ENCODE measurements around the gene XYLT1.
"Not testable (repeated sequence)": the region's sequence is repeated elsewhere in the genome, so short reads cannot be mapped to it uniquely, and the experiment has no call there.

XYLT1 gene

DNA sequence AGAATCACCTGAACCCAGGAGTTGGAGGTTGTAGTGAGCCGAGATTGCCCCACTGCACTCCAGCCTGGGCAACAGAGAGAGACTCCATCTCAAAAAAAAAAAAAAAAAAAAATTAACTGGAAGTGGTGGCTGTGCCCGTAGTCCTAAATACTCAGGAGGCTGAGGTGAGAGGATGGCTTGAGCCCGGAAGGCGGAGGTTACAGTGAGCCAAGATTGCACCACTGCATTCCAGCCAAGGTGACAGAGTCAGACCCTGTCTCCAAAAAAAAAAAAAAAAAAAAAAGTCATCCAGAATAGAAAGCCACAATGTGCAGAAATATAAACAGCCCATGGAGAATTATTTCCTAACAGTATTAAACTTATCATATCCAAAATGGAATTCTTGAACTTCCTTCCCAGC lies 11.6 kb upstream of the XYLT1 start:
- DNase-seq, result not testable (repeated sequence)

DNA sequence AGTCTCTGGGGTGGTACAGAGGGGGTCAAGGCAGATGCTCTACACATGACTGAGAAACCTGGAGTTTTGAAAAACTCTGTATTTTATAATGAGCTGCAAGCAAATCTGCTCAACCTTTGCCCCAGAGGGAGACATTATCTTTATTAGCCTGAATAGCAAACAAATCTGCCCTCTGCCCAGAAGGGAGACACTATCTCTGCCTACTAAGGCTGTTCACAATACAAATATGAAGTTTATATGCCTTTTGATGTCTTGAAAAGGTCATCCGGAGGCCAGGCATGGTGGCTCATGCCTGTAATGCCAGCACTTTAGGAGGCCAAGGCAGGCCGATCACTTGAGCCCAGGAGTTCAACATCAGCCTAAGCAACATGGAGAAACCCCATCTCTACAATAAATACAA lies 11.0 kb upstream of the XYLT1 start:
- DNase-seq, result no peak

DNA sequence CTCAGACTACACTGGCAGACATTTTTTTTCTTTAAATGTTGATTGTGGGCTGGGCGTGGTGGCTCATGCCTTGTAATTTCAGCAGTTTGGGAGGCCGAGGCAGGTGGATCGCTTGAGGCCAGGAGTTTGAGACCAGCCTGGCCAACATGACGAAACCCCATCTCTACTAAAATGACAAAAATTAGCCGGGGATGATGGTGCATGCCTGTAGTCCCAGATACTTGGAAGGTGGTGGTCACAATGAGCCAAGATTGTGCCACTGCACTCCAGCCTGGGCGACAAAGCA lies 6.4 kb upstream of the XYLT1 start:
- not testable (repeated sequence) for DNase-seq

DNA sequence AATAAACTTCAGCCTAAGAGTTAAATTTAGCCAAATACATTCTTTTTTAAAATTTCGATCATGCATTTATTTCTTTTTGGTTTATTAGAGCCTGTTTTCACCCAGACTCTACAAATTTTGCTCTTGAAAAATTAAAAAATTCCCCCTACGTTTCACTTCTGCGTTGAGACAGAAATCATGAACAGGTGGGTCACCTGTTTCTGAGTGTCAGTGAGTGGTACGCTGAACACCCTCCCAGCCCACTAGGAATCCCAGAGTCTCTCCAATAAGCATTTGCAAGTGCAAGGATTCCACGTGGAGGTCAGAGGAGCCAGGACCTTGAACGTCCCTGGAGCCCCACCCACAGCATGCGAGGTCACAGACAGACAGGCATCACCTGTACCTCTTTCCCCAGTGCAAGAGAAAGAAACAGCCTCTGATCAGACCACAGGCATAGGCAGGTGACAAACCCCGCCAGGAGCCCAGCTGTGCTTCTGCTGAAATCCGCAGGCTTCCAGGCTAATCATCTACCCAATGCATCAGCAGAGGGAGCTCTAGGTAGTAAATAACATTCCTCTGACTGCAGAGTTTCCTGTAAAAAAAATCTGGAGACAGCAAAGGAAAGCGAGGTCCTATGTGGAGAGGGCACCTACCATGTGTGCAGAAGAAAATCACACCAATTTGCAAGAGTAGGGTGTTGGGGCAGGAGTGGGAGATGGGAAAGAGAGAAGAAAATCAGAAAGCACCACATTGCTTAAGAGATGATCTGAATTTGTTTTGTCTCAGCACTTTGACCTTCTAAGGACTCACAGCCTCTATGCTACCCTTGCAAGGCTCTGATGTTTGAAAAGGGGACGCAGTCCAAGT lies 5.9 kb upstream of the XYLT1 start:
- DNase-seq, result peak; percentile 36

DNA sequence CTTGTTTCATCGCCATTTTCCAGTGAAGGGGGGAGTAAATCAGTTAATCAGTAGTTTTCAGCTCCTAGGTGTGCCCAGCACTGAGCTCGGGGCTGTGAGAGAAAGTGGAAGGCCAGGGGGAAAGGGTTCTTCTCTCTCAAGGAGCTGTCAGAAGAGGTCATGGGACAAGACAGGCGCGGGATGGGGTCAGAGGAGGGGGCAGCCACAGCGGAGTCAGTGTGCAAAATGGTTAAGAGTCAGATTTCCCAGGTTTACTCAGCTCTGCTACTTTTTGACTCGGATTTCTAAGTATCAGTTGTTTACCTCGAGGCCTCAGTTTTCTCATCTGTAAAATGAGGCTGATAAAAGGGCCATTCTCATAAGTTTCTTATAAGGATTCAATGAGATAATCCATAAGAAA lies 4.3 kb upstream of the XYLT1 start:
- DNase-seq, result no peak

DNA sequence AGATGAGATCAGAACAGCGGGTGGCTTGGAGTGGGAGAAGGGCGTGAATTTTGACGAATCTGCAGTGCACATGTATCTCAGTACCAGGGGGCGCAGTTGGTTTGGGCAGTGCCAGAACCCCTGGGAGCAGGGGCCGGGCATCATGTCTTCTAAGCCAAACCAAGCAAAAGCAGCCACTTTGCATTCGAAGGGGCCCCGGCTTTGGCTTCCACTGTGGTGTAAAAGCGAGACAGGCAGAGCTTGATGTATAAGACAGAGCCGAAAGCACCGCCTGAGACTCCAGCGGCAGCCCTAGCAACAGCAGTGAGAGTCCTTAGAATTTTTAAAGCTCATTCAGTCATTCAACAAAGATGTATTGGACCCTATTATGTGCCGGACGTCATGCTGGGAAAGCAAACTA lies 3.8 kb upstream of the XYLT1 start:
- DNase-seq, result no peak

DNA sequence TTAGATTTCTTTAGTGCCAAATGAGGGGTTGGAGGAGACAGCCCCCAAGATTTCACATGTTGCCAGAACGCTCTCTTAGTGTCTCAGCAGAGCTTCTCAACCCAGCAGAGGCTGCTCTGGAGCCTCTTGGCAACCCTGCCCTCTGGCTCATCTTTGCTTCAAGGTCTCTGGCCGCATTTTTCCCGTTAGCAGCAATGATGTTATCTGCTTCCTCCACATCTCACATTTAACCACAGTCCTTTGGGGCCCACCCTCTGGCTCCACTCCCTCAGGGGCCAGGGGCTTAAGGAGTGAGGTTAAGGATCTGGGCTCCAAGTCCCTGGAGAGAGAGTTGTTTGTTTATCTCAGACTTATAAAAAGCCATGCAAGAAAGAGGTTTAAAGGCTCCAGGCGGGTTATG lies 3.3 kb upstream of the XYLT1 start:
- DNase-seq, result no peak

DNA sequence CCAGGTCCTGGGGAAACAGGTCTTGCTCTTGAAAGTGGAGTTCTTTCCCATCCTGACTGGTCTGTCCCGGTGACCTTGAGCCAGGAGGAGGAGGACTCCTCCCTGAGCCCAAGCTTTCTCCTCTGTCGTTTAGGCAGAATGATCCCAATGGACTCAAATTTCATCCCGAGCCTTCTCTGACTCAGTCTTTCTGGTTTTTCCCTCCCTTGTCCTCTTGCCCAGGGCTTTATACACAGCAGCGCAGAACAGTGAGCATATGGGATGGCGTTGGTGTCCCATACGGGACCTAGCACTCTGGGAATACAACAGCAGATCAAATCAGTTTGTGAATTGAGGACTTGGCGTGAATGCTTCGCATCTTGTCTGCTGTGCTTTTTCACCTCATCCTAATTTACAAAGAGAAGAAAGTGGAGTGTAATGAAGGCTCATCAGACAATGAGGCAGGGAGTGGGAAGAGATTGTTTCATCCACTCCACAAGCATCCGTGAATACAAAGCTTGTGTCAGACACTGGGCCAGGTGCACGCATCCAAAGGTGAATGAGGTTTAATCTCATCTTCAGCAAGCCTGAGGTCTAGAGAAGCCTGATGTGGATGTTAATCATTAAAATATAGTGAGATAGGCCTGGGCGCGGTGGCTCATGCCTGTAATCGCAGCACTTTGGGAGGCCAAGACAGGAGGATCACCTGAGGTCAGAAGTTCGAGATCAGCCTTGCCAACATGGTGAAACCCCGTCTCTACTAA lies 1.1 kb upstream of the XYLT1 start:
- DNase-seq, result no peak

DNA sequence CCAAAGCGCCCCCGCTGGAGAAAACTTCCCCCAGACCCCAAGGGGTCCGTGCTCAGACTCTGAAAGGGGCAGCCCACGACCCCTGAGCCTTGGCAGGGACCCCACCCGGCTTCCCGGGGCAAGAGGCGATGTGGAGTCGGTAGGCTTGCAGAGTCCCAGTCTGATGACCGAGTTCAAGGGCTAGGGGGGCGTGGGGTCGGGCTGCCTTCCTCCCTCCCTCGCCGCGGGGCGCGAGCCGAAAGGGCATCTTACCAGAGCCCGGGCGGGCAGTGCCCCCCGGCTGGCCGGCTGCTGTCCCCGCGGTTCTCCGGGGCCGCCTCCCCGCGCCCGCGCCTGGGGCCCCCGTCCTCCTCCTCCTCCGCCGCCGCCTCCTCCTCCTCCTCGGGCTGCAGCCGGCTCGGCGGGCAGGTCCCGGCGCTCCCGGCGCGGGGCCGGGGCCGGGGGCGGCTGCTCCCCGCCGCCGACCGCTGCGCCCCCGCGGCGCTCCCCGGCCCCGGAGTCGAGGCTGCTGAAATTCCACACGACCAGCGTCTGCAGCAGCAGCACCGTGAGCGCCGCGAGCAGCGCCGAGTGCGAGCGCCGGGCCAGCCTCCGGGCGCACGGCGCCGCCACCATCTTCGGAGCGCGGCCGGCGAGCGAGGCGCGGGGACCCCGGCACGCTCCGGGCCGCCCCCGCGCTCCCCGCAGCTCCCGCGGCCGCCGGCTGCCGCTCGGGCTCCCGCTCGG lies 415 bp downstream of the XYLT1 start:
- no peak for DNase-seq

DNA sequence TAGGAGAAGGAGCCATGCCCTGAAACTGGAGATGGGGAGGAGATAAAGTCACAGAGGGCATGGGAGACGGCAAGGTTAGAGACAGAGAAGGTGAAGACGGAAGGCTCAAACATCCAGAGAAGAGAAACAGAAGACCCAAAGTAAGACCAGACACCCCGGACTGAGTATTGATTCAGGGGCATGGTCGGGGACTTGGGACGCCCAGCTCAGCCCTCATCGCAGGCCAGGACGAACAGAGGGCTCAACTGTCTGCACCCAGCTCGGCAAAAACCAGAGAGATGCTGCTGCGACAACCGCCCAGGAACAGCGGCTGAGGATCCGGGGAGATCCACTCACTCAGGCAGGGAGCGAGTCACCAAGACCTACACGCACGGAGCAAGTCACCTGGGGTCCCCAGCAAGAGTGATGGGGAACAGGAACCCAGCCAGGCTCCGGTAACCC lies 999 bp downstream of the XYLT1 start:
- peak; percentile 37 for DNase-seq

DNA sequence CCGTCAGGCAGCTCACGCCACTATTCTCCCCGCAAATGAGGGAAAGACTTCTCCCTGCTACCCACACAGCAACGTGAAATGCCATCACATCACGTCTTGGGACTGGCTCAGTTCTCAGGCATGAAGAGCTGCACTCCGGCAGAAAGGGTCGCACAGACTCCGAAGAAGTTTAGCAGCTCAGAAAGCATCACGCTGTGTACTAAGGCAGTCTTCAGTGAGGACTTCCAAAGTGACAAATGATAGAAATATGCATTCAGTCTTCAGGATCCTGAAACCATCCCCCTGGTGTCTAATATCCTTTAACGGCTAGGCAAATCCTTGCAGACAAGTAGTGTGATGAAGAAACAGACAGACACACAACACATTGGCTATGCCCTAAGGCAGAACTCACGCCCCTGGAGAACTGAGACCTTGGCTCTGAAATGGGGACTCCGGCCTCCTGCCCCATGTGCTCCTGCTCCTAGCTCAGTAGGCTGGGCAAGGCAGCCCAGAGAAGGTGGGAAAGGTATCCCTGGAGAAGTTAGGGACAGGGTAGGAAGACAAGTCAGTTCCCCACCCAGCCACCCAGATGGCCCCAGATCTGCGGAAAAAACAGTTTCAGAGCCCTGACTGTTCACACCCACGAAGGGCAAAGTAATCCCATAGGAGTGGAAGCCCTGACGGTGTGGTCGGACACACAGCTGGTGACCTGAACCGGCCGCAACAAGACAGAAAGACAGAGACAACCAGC lies 1.6 kb downstream of the XYLT1 start:
- no peak for DNase-seq

DNA sequence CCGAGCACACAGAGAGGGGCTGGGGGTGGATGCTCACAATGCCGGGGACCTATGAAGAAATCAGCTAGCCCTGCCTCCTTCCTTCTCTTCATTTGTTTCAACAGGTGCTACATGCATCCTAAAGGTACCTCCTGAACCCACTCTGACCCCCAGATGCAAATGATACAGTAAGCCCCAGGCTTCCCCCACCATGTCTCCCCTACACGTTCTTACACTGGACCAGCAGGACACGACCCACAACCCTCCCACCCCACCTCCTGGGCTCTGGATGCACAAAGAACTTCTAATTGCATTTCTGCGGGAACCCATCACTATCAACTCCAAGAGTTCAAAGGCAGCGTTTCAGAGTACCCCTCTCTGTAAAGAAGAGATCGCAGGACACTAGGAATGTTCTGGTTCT lies 2.1 kb downstream of the XYLT1 start:
- DNase-seq, result no peak

DNA sequence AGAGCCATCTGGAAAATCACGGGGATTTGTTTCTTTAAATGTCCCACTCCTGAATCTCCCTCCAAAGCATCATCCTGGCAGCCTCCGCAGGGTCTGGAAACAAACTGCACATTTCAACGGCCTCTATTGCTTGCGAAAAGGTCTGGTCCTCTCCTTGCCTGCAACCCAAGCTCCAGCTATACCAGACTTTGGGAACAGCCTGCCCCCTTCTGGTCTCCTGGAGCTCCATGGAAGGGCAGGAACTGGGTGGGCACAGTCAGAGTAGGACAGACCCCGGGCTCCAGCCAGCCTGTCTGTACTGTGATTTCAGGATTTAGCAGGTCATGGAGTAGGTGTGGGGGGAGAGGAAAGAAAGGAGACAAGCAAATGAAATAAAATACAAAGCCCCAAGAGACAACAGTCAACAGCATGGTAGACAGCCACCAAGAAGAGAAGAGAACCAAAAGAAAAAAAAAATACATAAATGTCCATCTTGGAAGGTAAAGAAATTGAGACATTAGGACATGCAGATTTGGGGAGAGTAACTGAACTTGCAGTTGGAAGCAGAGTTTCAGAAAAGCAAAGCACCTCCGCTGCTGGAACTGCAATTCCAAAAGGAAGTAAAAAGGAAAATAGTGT lies 2.7 kb downstream of the XYLT1 start:
- peak; percentile 59 for DNase-seq

DNA sequence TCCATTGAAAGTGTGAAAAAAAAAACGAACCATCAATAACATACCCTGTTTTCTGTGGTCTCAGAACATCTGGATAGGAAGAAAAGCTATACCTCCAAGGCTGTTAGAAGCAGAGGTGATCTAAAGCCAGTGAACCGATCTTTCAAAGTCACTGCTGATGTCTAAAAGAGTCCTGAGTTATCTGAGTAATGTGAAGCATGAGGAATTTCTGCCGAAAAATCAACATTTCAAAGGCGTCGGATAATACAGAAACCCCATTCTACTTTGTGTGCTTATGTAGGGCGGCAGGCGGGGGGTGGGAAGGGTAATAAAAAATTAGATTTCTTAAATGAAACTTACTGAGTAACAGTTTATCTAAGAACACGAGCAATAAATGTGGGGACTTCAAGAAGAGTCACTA lies 3.9 kb downstream of the XYLT1 start:
- DNase-seq, result no peak

DNA sequence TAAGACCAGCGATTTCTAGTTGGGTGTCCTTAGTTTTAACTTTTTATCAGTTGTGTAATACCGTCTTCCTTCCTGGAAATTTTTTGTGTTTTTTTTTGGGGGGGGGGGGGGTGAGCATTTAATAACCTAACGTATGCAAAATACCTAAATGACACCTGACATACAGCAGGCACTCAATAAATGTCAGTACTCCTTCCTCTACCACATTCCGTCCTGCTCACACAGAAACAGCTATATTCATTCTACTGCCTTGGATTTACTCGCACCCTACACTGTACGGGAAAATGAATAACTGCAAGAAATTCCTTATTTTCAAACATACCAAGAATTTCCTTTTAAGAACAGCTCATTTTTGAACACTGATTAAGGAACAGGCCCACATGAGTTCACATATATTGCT lies 5.3 kb downstream of the XYLT1 start:
- DNase-seq, result no peak

DNA sequence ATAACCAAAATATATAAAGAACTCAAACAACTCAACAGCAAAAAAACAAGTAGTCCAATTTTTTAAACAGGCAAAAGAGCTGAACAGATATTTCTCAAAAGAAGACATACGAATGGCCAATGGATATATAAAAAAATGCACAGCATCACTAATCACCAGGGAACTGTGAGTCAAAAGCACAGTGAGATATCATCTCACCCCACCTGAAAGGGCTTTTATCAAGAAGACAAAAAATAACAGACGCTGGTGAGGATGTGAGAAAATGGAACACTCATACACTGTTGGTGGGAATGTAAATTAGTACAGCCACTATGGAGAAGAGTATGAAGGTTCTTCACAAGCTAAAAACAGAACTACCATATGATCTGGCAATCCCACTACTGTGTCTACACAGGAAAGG lies 7.4 kb downstream of the XYLT1 start:
- DNase-seq, result no peak

DNA sequence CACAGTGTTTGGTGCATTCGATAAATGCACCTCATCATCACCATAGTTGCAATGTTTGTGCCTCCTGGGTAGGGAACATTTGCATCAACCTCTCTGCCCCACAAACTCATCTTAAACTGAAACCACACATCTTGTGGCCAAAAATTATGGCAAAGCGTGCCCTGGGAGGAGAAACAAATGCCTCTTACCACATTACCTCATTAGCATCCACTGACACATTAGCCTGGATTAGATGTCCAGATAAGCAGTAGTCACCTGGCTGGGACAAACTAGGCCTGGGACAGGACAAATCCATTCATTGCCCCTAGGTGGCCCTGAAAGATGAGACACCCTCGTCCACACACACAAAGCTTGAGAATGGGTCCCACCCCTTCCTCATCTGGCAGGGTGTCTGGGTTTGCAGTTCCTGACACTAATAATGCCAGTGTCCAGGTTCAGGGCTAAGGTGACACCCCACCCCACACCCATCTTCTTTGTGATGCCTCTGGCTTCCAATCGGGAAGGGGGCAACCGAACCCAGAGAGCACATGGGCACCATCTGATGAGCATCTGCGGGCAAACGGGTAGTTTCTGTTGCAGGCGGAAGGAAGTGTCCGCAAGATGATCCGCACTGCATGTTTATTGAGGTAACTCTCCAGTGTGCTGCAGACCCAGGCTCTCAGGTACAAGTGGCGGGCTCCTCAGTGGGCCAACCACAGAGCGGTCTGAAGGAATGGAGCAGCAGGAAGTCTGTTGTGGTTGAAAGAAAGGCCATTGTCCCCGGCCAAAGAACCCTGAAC lies 8.6 kb downstream of the XYLT1 start:
- no peak for DNase-seq

DNA sequence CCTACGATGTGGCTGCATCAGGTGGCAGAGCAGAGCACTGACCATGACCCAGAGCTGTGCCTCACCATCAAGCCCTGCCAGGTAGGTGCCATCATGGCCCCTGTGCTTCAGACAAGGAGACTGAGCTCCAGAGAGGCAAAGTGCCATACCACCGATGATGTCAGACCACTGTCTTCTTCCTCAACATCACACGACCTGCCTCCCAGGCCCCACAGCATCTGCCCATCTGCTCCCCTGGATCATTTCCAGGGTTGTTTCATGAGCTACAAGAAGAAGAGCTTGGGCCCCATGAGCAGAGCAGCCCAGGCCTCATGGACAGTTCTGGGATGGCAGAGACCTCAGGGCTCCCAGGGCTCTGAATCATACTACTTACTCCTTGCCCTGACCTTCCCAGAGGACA lies 9.9 kb downstream of the XYLT1 start:
- DNase-seq, result no peak

DNA sequence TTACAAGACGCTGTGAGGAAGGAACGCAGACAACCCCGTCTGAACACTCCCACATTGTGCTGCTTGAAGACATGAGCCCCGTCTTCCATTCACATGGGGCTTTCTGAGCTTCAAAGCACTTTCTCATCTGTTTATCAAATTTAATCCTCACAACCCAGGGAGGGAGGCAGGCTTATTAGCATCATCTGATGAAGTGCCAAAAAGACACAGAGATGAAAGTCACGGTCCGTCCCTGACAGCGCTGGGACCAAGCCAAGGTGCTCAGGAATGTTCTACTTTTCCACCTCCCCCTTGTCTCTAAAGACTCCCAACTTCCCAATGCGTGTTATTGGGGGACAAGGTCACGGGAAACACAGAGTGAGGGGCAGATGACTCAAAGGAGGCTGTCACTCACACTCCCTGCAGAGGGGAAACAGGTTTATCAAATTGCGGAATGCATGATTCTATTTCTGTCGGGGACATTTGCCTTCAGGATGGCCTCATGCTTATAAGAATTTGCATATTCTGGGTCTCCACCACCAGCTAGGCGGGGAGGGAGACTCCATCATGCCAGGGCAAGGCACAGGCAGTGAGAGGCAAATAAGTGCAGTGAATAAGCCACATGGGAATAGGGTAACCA lies 10.7 kb downstream of the XYLT1 start:
- DNase-seq, result no peak

DNA sequence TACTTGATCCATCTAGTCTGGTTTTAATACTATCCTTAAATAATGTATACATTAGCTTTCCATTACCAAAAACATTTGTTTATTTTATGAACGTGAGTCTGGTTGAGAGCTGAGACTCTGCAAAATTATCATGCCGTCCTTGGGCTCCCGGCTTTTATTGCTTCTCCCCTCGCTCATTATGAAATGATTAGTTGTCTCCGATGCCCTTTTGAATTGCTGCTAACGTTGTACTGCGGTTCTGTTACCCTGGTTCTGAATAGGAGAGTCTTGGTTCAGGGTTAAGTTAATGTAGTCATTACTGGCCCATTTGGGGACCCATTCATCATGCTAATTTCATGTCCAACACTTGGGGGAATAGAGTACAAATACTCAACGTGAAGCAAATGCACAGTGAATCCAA lies 12.8 kb downstream of the XYLT1 start:
- DNase-seq, result no peak

DNA sequence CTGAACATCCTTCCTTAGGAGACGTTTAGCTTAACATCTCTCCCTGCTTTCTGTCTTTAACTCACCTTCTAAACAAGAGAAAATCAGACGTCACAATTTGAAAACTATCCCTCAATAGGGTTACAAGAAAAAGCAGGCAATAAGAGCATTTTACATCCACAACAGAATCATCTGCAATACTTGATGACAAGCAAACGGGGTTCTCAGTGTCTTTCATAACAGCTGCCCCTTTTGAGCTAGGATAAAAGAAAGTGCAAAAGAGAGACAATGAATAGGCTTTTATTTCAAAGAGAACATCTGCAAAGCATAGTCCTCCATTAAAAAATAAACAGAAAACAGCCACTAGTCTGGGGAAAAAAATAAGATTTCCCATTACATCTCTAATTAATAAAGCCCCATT lies 13.2 kb downstream of the XYLT1 start:
- DNase-seq, result no peak

All from DMS79 treated with DMSO at 0.1 percent for 48 hours (cell line).